A549 (cell line): ENCODE results near the gene DGKE.

Source experiments
- BHLHE40 ChIP-seq: IDR thresholded peaks from 2 replicates; pipeline ENCODE4 v1.6.1; 2012; ENCODE audit warnings: low read depth, low read length, inconsistent platforms
- CTCF ChIP-seq: fragments of >200 bp; sonication (Bioruptor Twin); formaldehyde crosslinking; IDR thresholded peaks from 3 replicates; pipeline ENCODE4 v1.5.1; 2016
- KDM1A ChIP-seq: fragments of 200-600 bp; sonication (generic); IDR thresholded peaks from 2 replicates; pipeline ENCODE4 v1.6.1; 2016; ENCODE audit warnings: low read depth, mild to moderate bottlenecking
- MAFK ChIP-seq: fragments of 450-650 bp; IDR thresholded peaks from 2 replicates; pipeline ENCODE4 v1.6.1; 2014; ENCODE audit not compliant: partially characterized antibody
- MAX ChIP-seq: IDR thresholded peaks from 2 replicates; pipeline ENCODE4 v1.6.1; 2012
- NFE2L2 ChIP-seq: fragments of 150-350 bp; conservative IDR thresholded peaks from 2 replicates; pipeline ENCODE4 v1.6.1; 2014; ENCODE audit warnings: low read length
- NPAS2 ChIP-seq: fragments of 250-450 bp; sonication (Bioruptor Pico); IDR thresholded peaks from 2 replicates; pipeline ENCODE4 v1.8.0; 2022; ENCODE audit warnings: mild to moderate bottlenecking, moderate library complexity, borderline replicate concordance
- PHF8 ChIP-seq: fragments of 200-600 bp; sonication (generic); IDR thresholded peaks from 2 replicates; pipeline ENCODE4 v1.6.1; 2016; ENCODE audit warnings: low read depth, mild to moderate bottlenecking, antibody characterized with exemption, moderate library complexity, borderline replicate concordance
- POLR2A ChIP-seq: IDR thresholded peaks from 2 replicates; pipeline ENCODE4 v1.6.1; 2012; ENCODE audit warnings: mild to moderate bottlenecking, low read length
- SMC3 ChIP-seq: fragments of >200 bp; sonication (Bioruptor Twin); formaldehyde crosslinking; IDR thresholded peaks from 3 replicates; pipeline ENCODE4 v1.6.1; 2018; ENCODE audit warnings: inconsistent platforms
- TF ChIP-seq, protein P1 (sequence below): IDR thresholded peaks from 2 replicates; pipeline ENCODE4 v1.6.1; 2012; ENCODE audit warnings: low read depth, borderline replicate concordance

DNA sequence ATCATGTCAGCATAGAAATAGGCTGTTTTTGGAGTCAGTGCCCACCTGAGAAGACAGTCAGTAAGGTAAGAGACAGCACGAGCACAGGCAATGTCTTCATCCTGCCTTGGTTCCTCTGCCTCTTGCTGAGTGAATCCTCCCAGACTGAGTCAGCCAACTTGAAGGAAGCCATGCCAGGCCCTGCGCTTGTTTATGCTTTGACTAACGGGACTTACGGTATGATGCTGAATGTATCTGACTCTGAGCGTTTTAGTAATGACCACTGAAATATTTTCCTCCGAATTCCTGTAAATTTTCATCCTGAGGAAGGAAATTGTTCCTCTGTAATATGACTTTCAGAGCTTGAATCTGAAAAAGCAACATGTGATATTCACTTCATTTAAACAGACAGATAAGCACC, 18.2 kb upstream of the DGKE start:
- no peak for TF ChIP-seq POLR2A
- TF ChIP-seq SMC3: no peak
- no peak for TF ChIP-seq PHF8
- TF ChIP-seq CTCF: no peak
- TF ChIP-seq NFE2L2: no peak
- TF ChIP-seq KDM1A: no peak
- TF ChIP-seq, protein P1, sequence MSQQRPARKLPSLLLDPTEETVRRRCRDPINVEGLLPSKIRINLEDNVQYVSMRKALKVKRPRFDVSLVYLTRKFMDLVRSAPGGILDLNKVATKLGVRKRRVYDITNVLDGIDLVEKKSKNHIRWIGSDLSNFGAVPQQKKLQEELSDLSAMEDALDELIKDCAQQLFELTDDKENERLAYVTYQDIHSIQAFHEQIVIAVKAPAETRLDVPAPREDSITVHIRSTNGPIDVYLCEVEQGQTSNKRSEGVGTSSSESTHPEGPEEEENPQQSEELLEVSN: no peak
- TF ChIP-seq MAFK: no peak
- TF ChIP-seq BHLHE40: no peak
- TF ChIP-seq MAX: no peak
- no peak for TF ChIP-seq NPAS2 (CRISPR knock-in tag)
